ENCODE measurements around the gene PRPF38A.
A peak's percentile ranks its signal among the peaks of the same experiment; 100 is the strongest.

The PRPF38A gene

DNA sequence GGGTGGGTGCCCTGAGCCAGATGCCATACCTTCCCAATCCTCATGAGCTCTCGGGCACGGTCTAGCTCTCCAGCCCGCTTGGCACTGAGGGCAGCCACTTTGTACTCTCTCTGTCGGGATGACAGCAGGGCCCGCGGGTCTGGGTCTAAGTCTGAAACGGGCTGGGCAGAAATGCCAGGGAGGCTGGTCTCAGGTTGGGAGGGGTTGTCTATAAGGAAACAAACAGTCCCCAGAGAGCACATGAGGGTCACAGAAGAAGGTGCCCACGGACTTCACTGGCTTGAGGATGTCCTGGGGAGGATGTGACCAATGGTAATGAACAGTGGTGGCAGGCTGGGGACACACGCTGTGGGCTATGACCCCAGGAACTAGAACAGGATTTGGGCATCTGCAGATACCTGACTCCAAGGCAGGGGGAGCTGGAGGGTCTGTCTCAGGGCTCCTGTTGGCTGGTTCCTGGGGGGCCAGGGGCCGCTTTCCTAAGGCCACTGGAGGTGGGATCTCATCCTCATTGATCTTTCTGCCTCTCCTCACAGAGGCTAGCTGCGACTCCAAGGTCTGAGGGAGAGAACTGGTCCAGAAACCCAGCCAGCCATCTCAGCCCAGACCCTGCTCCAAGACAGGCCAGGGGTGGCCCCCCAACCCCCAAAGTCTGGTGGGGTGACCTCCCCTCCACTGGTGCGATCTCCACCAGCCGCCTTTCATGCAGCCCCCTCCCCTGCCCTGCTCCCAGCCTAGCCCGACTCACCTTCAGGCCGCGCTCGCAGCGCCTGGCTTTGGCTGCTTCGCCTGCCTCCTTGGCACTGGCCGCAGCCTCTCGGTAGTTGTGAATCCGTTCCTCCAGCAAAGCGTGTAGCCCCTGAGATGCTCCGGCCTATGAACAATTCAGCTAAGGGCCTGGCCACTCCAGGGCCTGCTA is 44.5 kb upstream of the PRPF38A start:
- TF ChIP-seq, protein P1, sequence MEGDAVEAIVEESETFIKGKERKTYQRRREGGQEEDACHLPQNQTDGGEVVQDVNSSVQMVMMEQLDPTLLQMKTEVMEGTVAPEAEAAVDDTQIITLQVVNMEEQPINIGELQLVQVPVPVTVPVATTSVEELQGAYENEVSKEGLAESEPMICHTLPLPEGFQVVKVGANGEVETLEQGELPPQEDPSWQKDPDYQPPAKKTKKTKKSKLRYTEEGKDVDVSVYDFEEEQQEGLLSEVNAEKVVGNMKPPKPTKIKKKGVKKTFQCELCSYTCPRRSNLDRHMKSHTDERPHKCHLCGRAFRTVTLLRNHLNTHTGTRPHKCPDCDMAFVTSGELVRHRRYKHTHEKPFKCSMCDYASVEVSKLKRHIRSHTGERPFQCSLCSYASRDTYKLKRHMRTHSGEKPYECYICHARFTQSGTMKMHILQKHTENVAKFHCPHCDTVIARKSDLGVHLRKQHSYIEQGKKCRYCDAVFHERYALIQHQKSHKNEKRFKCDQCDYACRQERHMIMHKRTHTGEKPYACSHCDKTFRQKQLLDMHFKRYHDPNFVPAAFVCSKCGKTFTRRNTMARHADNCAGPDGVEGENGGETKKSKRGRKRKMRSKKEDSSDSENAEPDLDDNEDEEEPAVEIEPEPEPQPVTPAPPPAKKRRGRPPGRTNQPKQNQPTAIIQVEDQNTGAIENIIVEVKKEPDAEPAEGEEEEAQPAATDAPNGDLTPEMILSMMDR (conservative IDR thresholded peaks at IDR 0.05), result no peak
- H3K27ac ChIP-seq, result no peak overlapping the region

DNA sequence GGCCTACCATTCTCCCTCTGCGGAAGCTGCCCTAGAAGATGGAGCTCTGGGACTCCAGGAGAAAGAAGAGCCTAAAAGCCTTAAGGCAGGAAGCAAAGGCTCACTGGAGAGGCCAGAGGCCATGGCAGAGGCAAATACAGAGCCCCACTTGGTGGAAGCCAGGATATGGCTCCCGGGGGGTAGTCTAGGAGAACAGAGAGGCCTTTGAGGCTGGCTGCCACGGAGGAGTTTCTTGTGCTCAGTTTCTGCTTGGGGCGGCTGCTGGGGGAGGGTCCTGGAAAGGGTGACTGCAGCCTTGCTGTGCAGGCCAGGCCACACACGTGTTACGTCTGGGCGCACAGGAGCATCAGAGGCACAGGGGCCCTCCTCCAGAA is 43.8 kb upstream of the PRPF38A start:
- TF ChIP-seq, protein P1 (conservative IDR thresholded peaks at IDR 0.05), result no peak
- H3K27ac ChIP-seq, result no peak overlapping the region

DNA sequence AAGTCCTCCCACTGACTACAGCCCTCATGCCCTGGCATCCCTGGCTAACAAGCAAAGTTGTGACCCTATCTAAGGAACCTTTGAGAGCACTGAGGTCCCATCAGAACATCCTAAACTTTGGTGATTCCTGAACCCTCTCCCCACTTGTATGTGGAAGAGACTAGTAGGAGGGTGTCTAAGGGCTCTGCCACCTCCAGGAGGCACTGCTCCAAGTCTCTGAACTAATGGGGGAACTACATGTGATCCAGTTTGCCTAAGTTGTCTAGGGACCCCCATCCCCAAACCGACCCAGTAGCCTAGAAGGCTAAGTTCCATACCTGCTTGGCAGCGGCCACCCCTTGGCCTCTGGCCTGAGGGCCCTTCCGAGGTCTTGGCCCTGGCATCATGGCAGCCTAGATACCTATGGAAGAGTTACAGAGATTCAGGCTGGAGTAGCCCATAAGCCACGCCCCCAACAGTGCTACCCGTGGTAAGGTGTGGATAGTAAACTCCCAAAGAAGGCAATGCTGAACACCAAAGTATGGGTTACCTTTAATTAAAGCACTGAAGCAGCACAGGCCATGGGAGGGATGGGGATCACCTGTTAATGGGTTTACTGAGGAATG is 40.1 kb upstream of the PRPF38A start:
- TF ChIP-seq, protein P1 (conservative IDR thresholded peaks at IDR 0.05), result no peak
- H3K27ac ChIP-seq, result peak overlapping the region; percentile 89

DNA sequence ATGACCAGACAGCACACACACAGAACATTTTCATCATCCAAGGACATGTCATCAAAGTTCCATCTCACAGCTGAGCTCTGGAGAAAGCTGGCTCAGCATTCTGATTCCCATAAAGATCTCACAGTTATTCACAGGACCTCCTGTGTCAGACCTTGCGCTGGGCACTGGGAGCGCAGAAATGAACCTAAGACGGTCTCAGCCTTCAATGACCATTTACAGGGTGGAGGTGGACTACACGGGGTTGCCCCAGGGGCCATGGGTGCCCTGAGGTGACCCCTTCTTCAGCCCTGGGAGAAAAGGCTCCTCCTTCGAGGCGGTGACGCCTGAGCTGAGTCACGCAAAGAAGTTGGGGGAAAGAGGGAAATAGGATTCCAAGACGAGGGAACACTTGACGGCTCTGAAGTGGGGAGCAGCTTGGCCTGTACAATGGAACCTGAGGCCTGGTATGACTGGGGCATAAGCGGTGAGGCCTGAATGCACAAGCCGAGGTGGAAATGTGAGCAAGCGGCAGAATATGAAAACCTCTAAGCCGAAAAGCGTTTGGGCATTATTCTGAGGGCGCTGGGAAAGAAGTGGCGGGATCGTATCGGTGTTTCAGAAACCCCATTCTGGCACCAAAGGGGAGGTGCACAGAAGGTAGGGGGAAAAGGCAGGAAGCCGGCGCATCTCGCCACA is 39.2 kb upstream of the PRPF38A start:
- H3K27ac ChIP-seq, result peak overlapping the region; percentile 89

DNA sequence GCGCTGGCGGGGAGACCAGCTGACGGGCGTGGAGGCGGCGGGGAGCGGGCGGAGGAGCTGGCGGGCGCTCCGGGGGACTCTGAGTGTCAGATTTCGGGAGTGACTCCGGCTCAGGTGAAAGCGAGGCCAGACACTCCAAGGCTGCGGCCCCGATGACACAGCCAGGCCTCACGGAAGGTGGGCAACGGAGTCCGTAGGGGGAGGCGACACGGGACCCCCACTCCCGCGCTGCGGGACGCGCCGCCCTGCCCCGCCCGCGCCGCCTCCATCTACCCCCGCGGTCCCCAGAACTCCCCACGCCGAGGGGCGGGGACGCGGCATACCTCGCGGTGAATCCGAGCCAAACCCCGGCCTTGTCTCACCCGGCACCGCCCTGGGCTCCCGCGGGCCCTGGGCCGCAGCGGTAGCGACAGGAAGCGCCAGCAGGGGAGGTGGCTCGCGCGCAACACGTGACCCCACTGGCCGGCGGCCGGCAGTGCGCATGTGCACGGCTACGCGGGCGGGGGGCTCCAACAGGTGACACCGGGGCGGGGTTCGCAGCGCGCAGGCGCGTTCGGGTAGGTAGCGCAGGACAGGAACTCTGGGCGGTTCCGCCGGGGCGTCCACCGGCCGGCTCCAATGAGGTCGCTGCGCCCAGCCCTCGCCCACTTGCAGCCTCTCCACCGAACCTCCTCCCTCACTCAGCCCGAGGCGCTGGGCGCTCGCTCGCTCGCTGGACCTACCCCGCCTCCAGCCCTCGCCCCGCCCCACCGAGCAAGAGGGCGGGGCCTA is 38.5 kb upstream of the PRPF38A start, which contains the start of gene CC2D1B:
Gene CC2D1B (minus strand): TSS at position 460 of the 771 bp plus-strand sequence. CDS start 1,585 bp downstream, outside the sequence.
- peak within 1 kb of the TSS; percentile 89 for H3K27ac ChIP-seq
- TF ChIP-seq, protein P1 (conservative IDR thresholded peaks at IDR 0.05), result no peak; the same call in 1 of the 2 replicates

More for the DNA sequence above, 39.2 kb upstream of the PRPF38A start:
- TF ChIP-seq, protein P1 (conservative IDR thresholded peaks at IDR 0.05), result no peak

DNA sequence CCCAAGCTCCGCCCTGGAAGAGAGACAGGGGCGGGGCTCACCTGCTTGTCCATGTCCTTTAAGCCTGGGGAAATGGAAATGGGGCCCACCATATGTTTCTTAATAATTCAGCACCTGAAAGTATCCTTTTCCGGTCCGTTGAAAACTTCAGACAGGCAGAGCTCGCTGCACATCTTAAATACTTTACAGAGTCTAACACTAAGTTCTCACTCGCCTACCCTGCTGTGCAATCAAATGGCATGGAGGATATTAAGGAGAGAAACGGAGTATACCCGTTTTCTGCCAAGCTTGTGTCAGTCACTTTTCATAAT is 37.9 kb upstream of the PRPF38A start:
- peak overlapping the region; percentile 89 for H3K27ac ChIP-seq
- TF ChIP-seq, protein P1 (conservative IDR thresholded peaks at IDR 0.05), result no peak

Data from VCaP (cell line).